NCI-H345 treated with DMSO at 0.1 percent for 48 hours (cell line): ENCODE results near the gene CHPF.

Experiments
- DNase-seq: peaks from one replicate; lab custom pipeline; 2025; ENCODE audit not compliant: unreplicated experiment; lab: John Stamatoyannopoulos, UW

CHPF gene

GRCh38 chr2:219569041-219569440 lies 25.4 kb upstream of the CHPF start:
- DNase-seq = no peak

GRCh38 chr2:219567791-219568361 lies 24.3 kb upstream of the CHPF start:
- no peak for DNase-seq

- no peak for DNase-seq
Observed at GRCh38 chr2:219567131-219567530, 23.5 kb upstream of the CHPF start.

DNA sequence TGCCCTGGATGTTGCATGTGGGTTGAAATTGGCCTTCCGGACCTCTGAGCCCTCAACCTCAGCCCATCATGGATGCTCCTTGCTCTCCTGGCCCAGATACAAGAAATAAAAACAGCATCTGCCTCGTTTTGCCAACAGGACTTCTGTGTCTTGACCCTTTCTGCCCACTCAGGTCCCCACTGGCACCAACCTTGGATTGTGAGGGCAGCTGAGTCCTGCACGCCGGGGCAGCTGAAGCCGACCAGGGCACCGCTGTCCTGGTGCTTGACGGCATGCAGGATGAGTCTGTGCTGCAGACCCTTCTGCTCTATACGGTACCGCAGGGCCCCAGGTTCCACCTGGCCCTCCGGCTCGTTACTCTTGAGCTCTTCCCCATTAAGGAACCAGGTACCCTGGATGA lies 23.0 kb upstream of the CHPF start:
- no peak for DNase-seq

- DNase-seq = no peak
Observed at GRCh38 chr2:219565130-219566080, 21.8 kb upstream of the CHPF start.

- no peak for DNase-seq
Observed at GRCh38 chr2:219563271-219563928, 19.8 kb upstream of the CHPF start.

DNA sequence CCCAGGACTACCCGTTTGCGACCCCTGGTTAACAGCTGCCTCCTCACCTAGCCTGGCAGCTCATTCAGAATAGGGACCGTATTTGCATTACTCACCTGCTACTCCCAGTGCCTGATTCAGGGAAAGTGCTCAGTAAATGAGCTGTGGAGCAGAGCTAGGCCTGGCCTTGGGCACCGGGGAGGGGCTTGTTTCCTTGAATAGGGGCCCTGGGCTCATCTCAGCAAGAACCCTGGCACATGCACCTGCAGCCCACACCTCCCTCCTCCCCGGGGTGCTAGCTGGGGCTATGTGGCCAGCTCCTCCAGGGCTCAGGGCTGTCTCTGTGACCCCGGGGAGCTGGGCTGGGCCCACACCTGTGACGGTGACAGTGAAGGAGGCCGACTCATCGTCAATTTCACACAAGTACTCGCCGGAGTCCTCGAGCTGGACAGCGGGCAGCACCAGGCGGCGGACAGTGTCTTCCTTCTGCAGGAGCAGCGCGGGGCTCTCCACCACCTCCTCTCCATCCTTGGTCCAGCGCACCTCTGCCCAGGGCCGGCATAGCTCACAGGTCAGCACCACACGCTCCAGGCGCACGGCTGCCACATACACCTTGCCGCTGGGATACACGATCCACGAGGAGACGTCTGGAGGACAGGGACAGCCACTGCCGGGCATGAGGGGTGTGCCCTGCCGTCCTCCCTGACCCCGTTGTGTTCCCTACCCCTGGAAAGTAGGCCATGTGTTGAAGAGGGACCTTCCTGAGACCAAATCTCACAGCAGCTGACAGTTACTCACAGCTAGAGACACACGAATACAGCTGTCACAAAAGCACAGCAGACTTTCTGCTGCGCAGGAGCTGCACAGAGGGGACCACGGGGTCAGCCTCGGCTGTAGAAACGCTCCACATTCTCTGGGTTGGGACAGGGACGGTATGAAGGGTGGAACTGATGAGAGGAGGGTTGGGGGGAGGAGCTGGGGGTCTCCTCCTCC lies 18.7 kb upstream of the CHPF start:
- peak; percentile 78 for DNase-seq

- no peak for DNase-seq
Observed at GRCh38 chr2:219561179-219562048, 17.8 kb upstream of the CHPF start.

DNA sequence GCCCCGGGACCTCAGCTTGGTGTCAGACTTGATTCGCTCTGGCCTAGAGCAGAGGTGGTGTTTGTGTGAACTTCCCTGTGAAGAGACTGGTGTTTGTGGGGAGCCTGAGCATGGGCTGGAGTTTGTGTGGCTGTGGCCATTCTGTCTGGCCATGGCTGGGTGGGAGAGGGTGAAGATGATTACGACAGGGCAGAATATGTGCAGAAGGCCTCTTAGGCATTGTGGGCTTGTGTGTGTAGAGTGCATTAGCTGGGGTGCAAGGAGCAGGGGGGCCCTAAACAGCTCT lies 17.2 kb upstream of the CHPF start:
- DNase-seq = no peak

DNA sequence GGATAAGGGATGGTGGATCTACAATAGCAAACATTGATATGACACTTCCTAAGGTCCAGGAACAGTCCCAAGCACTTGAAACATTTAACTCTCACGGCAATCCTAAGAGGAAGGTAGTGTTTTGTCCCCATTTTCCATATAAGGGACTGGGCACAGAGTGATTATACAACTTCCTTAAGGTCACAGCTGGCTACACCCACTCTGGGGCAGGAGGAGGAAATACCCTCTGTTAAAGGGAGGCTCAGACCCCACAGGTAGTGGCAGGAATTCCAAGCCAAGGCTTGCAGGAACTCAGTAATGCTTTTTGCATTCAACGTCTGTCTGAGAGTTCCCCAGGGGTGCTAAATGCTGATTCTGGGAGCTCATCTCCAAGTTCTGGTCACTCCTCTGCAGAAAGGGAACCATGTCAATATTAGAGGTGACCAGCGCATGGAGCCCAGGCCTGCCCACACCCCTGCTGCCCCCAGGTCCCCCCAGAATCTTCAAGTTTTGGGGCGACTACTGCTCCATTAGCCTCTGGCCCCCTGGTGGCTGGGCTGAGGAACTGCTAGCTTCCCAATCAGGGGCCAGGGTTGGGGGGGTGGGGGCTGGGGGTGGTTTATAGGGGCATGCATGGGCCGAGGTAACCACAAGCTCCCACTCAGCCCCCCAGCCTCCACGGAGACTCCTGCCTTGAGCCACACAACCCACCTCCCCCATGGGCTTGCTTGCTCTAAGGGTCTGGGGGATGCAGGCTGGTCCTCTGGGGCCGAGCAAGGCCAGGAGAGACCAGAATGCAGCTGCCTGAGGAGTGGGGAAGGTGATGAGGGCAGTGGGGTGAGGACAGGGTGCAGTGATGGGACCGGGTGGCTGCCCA lies 16.7 kb upstream of the CHPF start:
- DNase-seq = no peak

DNA sequence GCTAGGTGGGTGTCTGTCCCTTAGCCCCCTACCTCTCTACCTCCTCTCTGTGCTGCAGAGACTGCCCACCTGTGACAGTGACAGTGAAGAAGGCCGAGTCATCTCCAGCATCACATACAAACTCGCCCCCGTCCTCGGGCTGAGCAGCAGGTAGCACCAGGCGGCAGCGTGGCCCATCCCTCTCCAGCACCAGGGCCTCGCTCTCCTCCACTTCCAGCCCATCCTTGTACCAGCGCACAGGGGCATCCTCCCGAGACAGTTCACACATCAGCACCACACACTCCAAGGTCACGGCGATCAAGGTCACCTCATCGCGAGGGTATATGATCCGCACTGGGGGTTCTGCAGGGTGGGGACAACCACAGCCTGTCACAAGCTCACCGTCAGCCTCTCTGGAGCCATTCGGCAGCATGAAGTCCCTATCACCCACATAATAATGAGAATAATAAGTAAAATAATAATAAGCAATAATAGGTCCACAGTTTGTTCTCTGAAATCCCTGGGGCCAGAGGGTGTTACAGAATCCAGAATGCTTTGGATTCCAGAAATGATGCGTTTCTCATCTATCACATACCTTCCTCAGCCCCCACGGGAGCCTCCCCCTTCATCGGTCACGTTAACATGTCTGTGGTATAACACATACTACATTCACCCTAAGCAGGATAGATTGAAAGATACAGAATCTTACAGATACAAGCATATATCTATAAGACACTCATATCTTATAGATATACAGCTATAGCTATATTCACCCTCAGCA lies 15.7 kb upstream of the CHPF start:
- DNase-seq = no peak

- DNase-seq = no peak
Observed at GRCh38 chr2:219557791-219558785, 14.5 kb upstream of the CHPF start.

- DNase-seq = no peak
Observed at GRCh38 chr2:219557320-219557719, 13.7 kb upstream of the CHPF start.

DNA sequence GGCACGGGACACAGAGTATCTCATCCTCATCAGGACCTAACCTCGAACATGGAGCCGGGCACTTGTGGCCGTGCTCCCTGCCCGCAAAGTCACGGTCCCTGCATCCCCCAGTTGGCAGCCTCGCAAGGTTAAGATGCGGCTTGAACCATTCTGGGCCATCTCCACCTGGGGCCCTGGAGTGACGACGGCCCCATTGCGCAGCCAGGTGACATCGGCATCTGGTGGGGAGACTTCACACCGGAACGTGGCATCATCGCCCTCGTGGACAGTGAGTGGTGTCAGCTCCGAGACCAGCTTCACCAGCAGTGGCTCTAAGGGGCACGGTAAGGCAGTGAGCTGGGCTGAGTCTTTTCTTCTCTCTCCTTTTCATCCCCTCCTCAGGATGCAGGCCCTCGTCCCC lies 12.8 kb upstream of the CHPF start:
- DNase-seq = no peak

- DNase-seq = no peak
Observed at GRCh38 chr2:219555956-219556355, 12.3 kb upstream of the CHPF start.

DNA sequence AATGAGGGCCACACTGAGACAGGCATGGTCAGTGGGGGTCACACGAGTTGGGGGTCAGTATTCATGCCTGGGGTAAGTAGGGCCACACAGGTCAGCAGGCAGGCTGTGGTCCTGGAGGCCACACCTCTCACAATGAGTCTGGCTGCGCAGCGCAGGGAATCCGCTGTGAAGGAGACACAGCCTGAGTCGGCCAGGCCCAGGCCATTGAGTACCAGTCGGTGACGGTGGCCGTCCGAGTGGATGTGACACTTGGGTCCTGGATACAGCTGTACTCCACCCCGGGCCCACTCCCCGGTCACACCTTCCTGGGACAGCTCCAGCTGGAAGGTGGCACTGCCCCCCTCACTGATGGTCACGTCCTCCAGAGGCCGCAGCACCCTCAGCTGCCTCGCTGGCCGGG lies 10.7 kb upstream of the CHPF start:
- DNase-seq = no peak

GRCh38 chr2:219553463-219553963 lies 9.9 kb upstream of the CHPF start:
- no peak for DNase-seq
